Caco-2 (cell line): Measurements from ENCODE around the gene SMARCA4. TPM values are rescaled to one million over a fixed set of nuclear protein-coding genes. Genes with fewer than 3 reads are reported as not detected.

Source experiments
- BruUV-seq: library from RNA; stranded (reverse); fragments of 400-500 nt; replicated peaks from 2 replicates; lab custom pipeline; 2021; lab: Mats Ljungman, UMichigan
- CTCF ChIA-PET: fragments of 300-600 bp; sonication (Branson Sonifier 250); formaldehyde crosslinking; loops from one replicate; lab custom pipeline; 2022; ENCODE audit warnings: antibody characterized with exemption; lab: Charles Lee
- POLR2A ChIA-PET: fragments of 300-600 bp; sonication (Branson Sonifier 250); formaldehyde crosslinking; loops from one replicate; lab custom pipeline; 2022; ENCODE audit warnings: antibody characterized with exemption; lab: Charles Lee
- DNase-seq, 2 experiments: peaks; one replicate each; pipeline versions ENCODE4 v3.0.0 to v3.0.0-alpha.2; 2020 to 2022
- H3K27me3 ChIP-seq: replicated peaks from 2 replicates; pipeline ENCODE4 v1.6.0; 2011; ENCODE audit warnings: low read length; ENCODE audit not compliant: control insufficient read depth, insufficient read depth
- H3K36me3 ChIP-seq: 2 replicates; pipeline ENCODE4 v1.5.1; 2011; ENCODE audit warnings: low read length; ENCODE audit not compliant: control insufficient read depth, insufficient read depth
- H3K4me1 ChIP-seq: fragments of 250-450 bp; sonication (Bioruptor Pico); 2 replicates; pipeline ENCODE4 v1.5.1; 2020; ENCODE audit warnings: mild to moderate bottlenecking
- H3K4me3 ChIP-seq: 2 replicates; pipeline ENCODE4 v1.5.1; 2011; ENCODE audit warnings: low read depth, mild to moderate bottlenecking, control low read depth, low read length
- H3K9me3 ChIP-seq: fragments of 250-450 bp; sonication (Bioruptor Pico); 2 replicates; pipeline ENCODE4 v1.5.1; 2020; ENCODE audit warnings: mild to moderate bottlenecking, moderate library complexity
- H3K27ac Mint-ChIP-seq: one replicate; pipeline ENCODE4 v1.8.0; 2022; ENCODE audit warnings: mixed read lengths; ENCODE audit not compliant: unreplicated experiment
- H3K27me3 Mint-ChIP-seq: one replicate; pipeline ENCODE4 v1.8.0; 2022; ENCODE audit warnings: mixed read lengths; ENCODE audit not compliant: insufficient read depth, unreplicated experiment
- H3K36me3 Mint-ChIP-seq: one replicate; pipeline ENCODE4 v1.8.0; 2022; ENCODE audit warnings: mild to moderate bottlenecking, mixed read lengths; ENCODE audit not compliant: insufficient read depth, unreplicated experiment
- H3K4me1 Mint-ChIP-seq: one replicate; pipeline ENCODE4 v1.8.0; 2022; ENCODE audit warnings: low read depth, mixed read lengths; ENCODE audit not compliant: unreplicated experiment
- H3K4me3 Mint-ChIP-seq: one replicate; pipeline ENCODE4 v1.8.0; 2022; ENCODE audit warnings: mild to moderate bottlenecking, moderate library complexity, mixed read lengths; ENCODE audit not compliant: unreplicated experiment
- H3K9me3 Mint-ChIP-seq: one replicate; pipeline ENCODE4 v1.8.0; 2022; ENCODE audit warnings: mixed read lengths; ENCODE audit not compliant: unreplicated experiment
- CTCF ChIP-seq, 2 experiments: fragments of 200-600 bp in 1 of 2; IDR thresholded peaks; 1 replicate in 1 of 2; 2 replicates in 1 of 2; pipeline versions ENCODE4 v1.5.1 to v1.8.0; 2011 to 2022; ENCODE audit warnings: antibody characterized with exemption in 1 of 2, control low read depth in 1 of 2, inconsistent platforms in 1 of 2, low read depth in 1 of 2, low read length in 1 of 2, mild to moderate bottlenecking in 1 of 2, moderate library complexity in 1 of 2; ENCODE audit not compliant: insufficient read depth in 1 of 2, severe bottlenecking in 1 of 2, unreplicated experiment in 1 of 2
- intact Hi-C: fragments of 100-400 bp; cut with micrococcal nuclease; formaldehyde crosslinking; loops from one replicate; pipeline ENCODE4 v1.10.0; 2022; ENCODE audit not compliant: unreplicated experiment
- total RNA-seq: library from RNA; stranded (reverse); gene quantifications from 2 replicates; pipeline ENCODE4 v1.2.3, GENCODE V29; 2022

Gene SMARCA4
- total RNA-seq, 1 experiment from 2014 or later, result 171 TPM

GRCh38 chr19:11041966-11042627 lies 81.3 kb downstream of the SMARCA4 start:
- no peaks in the 10 kb centered on the region for H3K9me3 ChIP-seq
- Mint-ChIP-seq H3K36me3 (peaks cover 77% of the 10 kb centered on the region), H3K9me3 (no peaks in the 10 kb centered on the region), H3K4me1 (no peaks in the 10 kb centered on the region), H3K27ac (no peak overlapping the region), H3K27me3 (no peaks in the 10 kb centered on the region), H3K4me3 (no peak overlapping the region)
- H3K4me3 ChIP-seq, result no peak overlapping the region
- intact Hi-C loops, result no loop called here
- no TSS peak for BruUV-seq
- no peak for DNase-seq
- POLR2A ChIA-PET, result no interaction called here
- peaks cover 2% of the 10 kb centered on the region for H3K36me3 ChIP-seq
- H3K4me1 ChIP-seq, result no peaks in the 10 kb centered on the region
- no peaks in the 10 kb centered on the region for H3K27me3 ChIP-seq
- CTCF ChIA-PET, result no interaction called here
- no peak for TF ChIP-seq CTCF (IDR thresholded peaks at IDR 0.05; ENCODE audit: insufficient read depth in 1 of 2, low read depth in 1 of 2, low read length in 1 of 2, severe bottlenecking in 1 of 2, unreplicated experiment in 1 of 2)

- Mint-ChIP-seq H3K27me3 (no peaks in the 10 kb centered on the region), H3K27ac (no peak overlapping the region), H3K36me3 (peaks cover 65% of the 10 kb centered on the region), H3K4me3 (no peak overlapping the region), H3K9me3 (no peaks in the 10 kb centered on the region), H3K4me1 (no peaks in the 10 kb centered on the region)
- no TSS peak for BruUV-seq
- Histone ChIP-seq H3K4me3 (no peak overlapping the region), H3K27me3 (no peaks in the 10 kb centered on the region), H3K4me1 (no peaks in the 10 kb centered on the region), H3K36me3 (peaks cover 2% of the 10 kb centered on the region), H3K9me3 (no peaks in the 10 kb centered on the region)
- intact Hi-C loops, result no loop called here
- no peak for DNase-seq
- no peak for TF ChIP-seq CTCF (IDR thresholded peaks at IDR 0.05; ENCODE audit: insufficient read depth in 1 of 2, low read depth in 1 of 2, low read length in 1 of 2, severe bottlenecking in 1 of 2, unreplicated experiment in 1 of 2)
- POLR2A ChIA-PET, result no interaction called here
- CTCF ChIA-PET, result no interaction called here
These were observed 83.6 kb downstream of the SMARCA4 start for GRCh38 chr19:11044431-11044830.

- BruUV-seq, result no TSS peak
- no peak overlapping the region for H3K4me3 Mint-ChIP-seq
- H3K36me3 ChIP-seq, result peaks cover 2% of the 10 kb centered on the region
- H3K4me1 ChIP-seq, result no peaks in the 10 kb centered on the region
- H3K36me3 Mint-ChIP-seq, result peaks cover 61% of the 10 kb centered on the region
- POLR2A ChIA-PET, result no interaction called here
- CTCF ChIA-PET, result no interaction called here
- H3K9me3 Mint-ChIP-seq, result no peaks in the 10 kb centered on the region
- no peaks in the 10 kb centered on the region for H3K27me3 Mint-ChIP-seq
- no peak for DNase-seq
- no peaks in the 10 kb centered on the region for H3K4me1 Mint-ChIP-seq
- H3K27ac Mint-ChIP-seq, result no peak overlapping the region
- intact Hi-C loops, result no loop called here
- H3K4me3 ChIP-seq, result no peak overlapping the region
- TF ChIP-seq CTCF (IDR thresholded peaks at IDR 0.05; ENCODE audit: insufficient read depth in 1 of 2, low read depth in 1 of 2, low read length in 1 of 2, severe bottlenecking in 1 of 2, unreplicated experiment in 1 of 2), result no peak
- H3K27me3 ChIP-seq, result no peaks in the 10 kb centered on the region
- H3K9me3 ChIP-seq, result no peaks in the 10 kb centered on the region
These were observed 84.7 kb downstream of the SMARCA4 start for GRCh38 chr19:11045536-11045935.
